ENCODE data around the gene BRMS1. TPM values are rescaled to one million over a fixed set of nuclear protein-coding genes. Genes with fewer than 3 reads are reported as not detected.
A peak's percentile ranks its signal among the peaks of the same experiment; 100 is the strongest.

BRMS1 gene
- total and polyA plus RNA-seq, 2 experiments from 2014 or later = 39.7 to 48.6 TPM

GRCh38 chr11:66365711-66366619, 21.1 kb upstream of the BRMS1 start:
- H3K4me2 ChIP-seq = no peak overlapping the region
- peak; percentile 4 for DNase-seq (ENCODE audit: low spot score)
- no peaks in the 10 kb centered on the region for H3K36me3 ChIP-seq (replicated peaks; ENCODE audit: insufficient read depth, low read depth)
- H3K4me3 ChIP-seq = no peak overlapping the region
- no peaks in the 10 kb centered on the region for H3K27me3 ChIP-seq
- no peak for TF ChIP-seq EZH2 (IDR thresholded peaks at IDR 0.05; ENCODE audit: borderline replicate concordance)
- no peak for TF ChIP-seq EZH2phosphoT487 (IDR thresholded peaks at IDR 0.05; ENCODE audit: low read depth, severe bottlenecking, unreplicated experiment)
- TF ChIP-seq CTCF (IDR thresholded peaks at IDR 0.05; ENCODE audit: poor library complexity) = no peak
- H2AFZ ChIP-seq = no peak overlapping the region
- H4K20me1 ChIP-seq (ENCODE audit: insufficient read depth, poor library complexity, severe bottlenecking) = no peaks in the 10 kb centered on the region
- no peaks in the 10 kb centered on the region for H3K9me2 ChIP-seq (replicated peaks; ENCODE audit: insufficient read depth)
- no peaks in the 10 kb centered on the region for H3K9me3 ChIP-seq (ENCODE audit: low read depth)
- peaks cover 10% of the 10 kb centered on the region for H3K4me1 ChIP-seq (ENCODE audit: insufficient read depth)
- peaks cover 4% of the 10 kb centered on the region for H3K79me2 ChIP-seq
- WGBS (ENCODE audit: low lambda C conversion rate, missing lambda C conversion rate) = 90% methylated on average over 14 of the region's 14 CpGs
- no peak overlapping the region for H3K27ac ChIP-seq

GRCh38 chr11:66365166-66365565, 20.3 kb upstream of the BRMS1 start:
- no peaks in the 10 kb centered on the region for H3K36me3 ChIP-seq (replicated peaks; ENCODE audit: insufficient read depth, low read depth)
- no peak overlapping the region for H2AFZ ChIP-seq
- 95% methylated on average over 6 of the region's 6 CpGs for WGBS (ENCODE audit: low lambda C conversion rate, missing lambda C conversion rate)
- peaks cover under 1% of the 10 kb centered on the region for H3K79me2 ChIP-seq
- peak; percentile 6 for DNase-seq (ENCODE audit: low spot score)
- no peak overlapping the region for H3K4me2 ChIP-seq
- TF ChIP-seq EZH2phosphoT487 (IDR thresholded peaks at IDR 0.05; ENCODE audit: low read depth, severe bottlenecking, unreplicated experiment) (no peak), EZH2 (IDR thresholded peaks at IDR 0.05; ENCODE audit: borderline replicate concordance) (no peak), CTCF (IDR thresholded peaks at IDR 0.05; ENCODE audit: poor library complexity) (no peak)
- H3K9me3 ChIP-seq (ENCODE audit: low read depth) = no peaks in the 10 kb centered on the region
- peaks cover 6% of the 10 kb centered on the region for H3K4me1 ChIP-seq (ENCODE audit: insufficient read depth)
- H3K9me2 ChIP-seq (replicated peaks; ENCODE audit: insufficient read depth) = no peaks in the 10 kb centered on the region
- H3K4me3 ChIP-seq = no peak overlapping the region
- H3K27me3 ChIP-seq = no peaks in the 10 kb centered on the region
- H4K20me1 ChIP-seq (ENCODE audit: insufficient read depth, poor library complexity, severe bottlenecking) = no peaks in the 10 kb centered on the region
- no peak overlapping the region for H3K27ac ChIP-seq

GRCh38 chr11:66363805-66364535, 19.1 kb upstream of the BRMS1 start:
- Histone ChIP-seq H3K4me2 (no peak overlapping the region), H2AFZ (no peak overlapping the region)
- peak; percentile 32 for DNase-seq (ENCODE audit: low spot score)

More at GRCh38 chr11:66363805-66364535, 19.1 kb upstream of the BRMS1 start:
- Histone ChIP-seq H4K20me1 (ENCODE audit: insufficient read depth, poor library complexity, severe bottlenecking) (no peaks in the 10 kb centered on the region), H3K36me3 (replicated peaks; ENCODE audit: insufficient read depth, low read depth) (no peaks in the 10 kb centered on the region), H3K4me3 (no peak overlapping the region), H3K9me3 (ENCODE audit: low read depth) (no peaks in the 10 kb centered on the region), H3K27me3 (no peaks in the 10 kb centered on the region), H3K9me2 (replicated peaks; ENCODE audit: insufficient read depth) (no peaks in the 10 kb centered on the region), H3K4me1 (ENCODE audit: insufficient read depth) (no peaks in the 10 kb centered on the region), H3K27ac (no peak overlapping the region), H3K79me2 (no peaks in the 10 kb centered on the region)
- 81% methylated on average over 15 of the region's 15 CpGs for WGBS (ENCODE audit: low lambda C conversion rate, missing lambda C conversion rate)
- TF ChIP-seq EZH2phosphoT487 (IDR thresholded peaks at IDR 0.05; ENCODE audit: low read depth, severe bottlenecking, unreplicated experiment) (no peak), EZH2 (IDR thresholded peaks at IDR 0.05; ENCODE audit: borderline replicate concordance) (no peak), CTCF (IDR thresholded peaks at IDR 0.05; ENCODE audit: poor library complexity) (peak; percentile 53)
